ENCODE data around the gene PFDN4. TPM values are rescaled to one million over a fixed set of nuclear protein-coding genes. Genes with fewer than 3 reads are reported as not detected.
"Not testable (repeated sequence)": the region's sequence is repeated elsewhere in the genome, so short reads cannot be mapped to it uniquely, and the experiment has no call there.

The PFDN4 gene
- total RNA-seq, 4 donors from 2014 or later, result 32.8 to 71.0 (median 40.2) TPM

- no peak for TF ChIP-seq CTCF (IDR thresholded peaks at IDR 0.05)
- no peak for TF ChIP-seq POLR2A (IDR thresholded peaks at IDR 0.05)
- DNase-seq (ENCODE audit: low spot score in 2 of 2), result no peak
- no peak overlapping the region for H3K4me3 ChIP-seq (ENCODE audit: low read depth, poor library complexity, severe bottlenecking)
- 70 to 71% methylated on average over 4 of the region's 4 CpGs for WGBS, 2 donors
- intact Hi-C loops (cut with DNase I; ENCODE audit: low total_unique reads), result loop anchor here (10.0 kb wide), 1 partner anchor 423 kb away; no protein-coding TSS in a partner anchor
Measured at GRCh38 chr20:54221353-54221752, 13.5 kb downstream of the PFDN4 start.

- intact Hi-C loops (cut with DNase I; ENCODE audit: low total_unique reads), result loop anchor here (10.0 kb wide), 1 partner anchor 423 kb away; no protein-coding TSS in a partner anchor
- WGBS, 2 donors, result 40 to 43% methylated on average over 17 of the region's 17 CpGs
- no peak for DNase-seq (ENCODE audit: low spot score in 2 of 2)
- TF ChIP-seq POLR2A (IDR thresholded peaks at IDR 0.05) (no peak), CTCF (IDR thresholded peaks at IDR 0.05) (no peak)
- no peak overlapping the region for H3K4me3 ChIP-seq (ENCODE audit: low read depth, poor library complexity, severe bottlenecking)
Measured at GRCh38 chr20:54221996-54222890, 14.4 kb downstream of the PFDN4 start.

- TF ChIP-seq POLR2A (IDR thresholded peaks at IDR 0.05) (no peak), CTCF (IDR thresholded peaks at IDR 0.05) (no peak)
- intact Hi-C loops (cut with DNase I; ENCODE audit: low total_unique reads), result loop anchor here (10.0 kb wide), 1 partner anchor 422 kb away; no protein-coding TSS in a partner anchor
- H3K4me3 ChIP-seq (ENCODE audit: low read depth, poor library complexity, severe bottlenecking), result no peak overlapping the region
- WGBS, 2 donors, result 76 to 80% methylated on average over 5 of the region's 5 CpGs
- no peak for DNase-seq (ENCODE audit: low spot score in 2 of 2)
Measured at GRCh38 chr20:54223285-54223684, 15.4 kb downstream of the PFDN4 start.

GRCh38 chr20:54223751-54224150 lies 15.9 kb downstream of the PFDN4 start:
- DNase-seq (ENCODE audit: low spot score in 2 of 2), result no peak
- no peak for TF ChIP-seq CTCF (IDR thresholded peaks at IDR 0.05)
- TF ChIP-seq POLR2A (IDR thresholded peaks at IDR 0.05), result no peak
- H3K4me3 ChIP-seq (ENCODE audit: low read depth, poor library complexity, severe bottlenecking), result no peak overlapping the region
- WGBS, 2 donors, result 66 to 71% methylated on average over 4 of the region's 4 CpGs
- intact Hi-C loops (cut with DNase I; ENCODE audit: low total_unique reads), result loop anchor here (10.0 kb wide), 1 partner anchor 421 kb away; no protein-coding TSS in a partner anchor

- whole genome bisulfite sequencing, 2 donors, result 82 to 92% methylated on average over 9 of the region's 9 CpGs
- intact Hi-C loops (cut with DNase I; ENCODE audit: low total_unique reads), result loop anchor here (10.0 kb wide), 1 partner anchor 420 kb away; no protein-coding TSS in a partner anchor
Measured at GRCh38 chr20:54224642-54225041, 16.8 kb downstream of the PFDN4 start.

GRCh38 chr20:54227241-54227640 lies 19.4 kb downstream of the PFDN4 start:
- DNase-seq (ENCODE audit: low spot score in 2 of 2), result no peak
- intact Hi-C loops (cut with DNase I; ENCODE audit: low total_unique reads), result loop anchor here (10.0 kb wide), 1 partner anchor 418 kb away; no protein-coding TSS in a partner anchor
- no peak overlapping the region for H3K4me3 ChIP-seq (ENCODE audit: low read depth, poor library complexity, severe bottlenecking)
- TF ChIP-seq POLR2A (IDR thresholded peaks at IDR 0.05), result no peak
- TF ChIP-seq CTCF (IDR thresholded peaks at IDR 0.05), result no peak

More at GRCh38 chr20:54224642-54225041, 16.8 kb downstream of the PFDN4 start:
- DNase-seq (ENCODE audit: low spot score in 2 of 2); H3K4me3 ChIP-seq (ENCODE audit: low read depth, poor library complexity, severe bottlenecking): not testable (repeated sequence)

Data from lower leg skin (tissue), 4 donors.